ENCODE results near the gene LRRC4C. TPM values are rescaled to one million over a fixed set of nuclear protein-coding genes. Genes with fewer than 3 reads are reported as not detected.

The LRRC4C gene
- total RNA-seq, 1 donor from 2014 or later, result 1.2 TPM

DNA sequence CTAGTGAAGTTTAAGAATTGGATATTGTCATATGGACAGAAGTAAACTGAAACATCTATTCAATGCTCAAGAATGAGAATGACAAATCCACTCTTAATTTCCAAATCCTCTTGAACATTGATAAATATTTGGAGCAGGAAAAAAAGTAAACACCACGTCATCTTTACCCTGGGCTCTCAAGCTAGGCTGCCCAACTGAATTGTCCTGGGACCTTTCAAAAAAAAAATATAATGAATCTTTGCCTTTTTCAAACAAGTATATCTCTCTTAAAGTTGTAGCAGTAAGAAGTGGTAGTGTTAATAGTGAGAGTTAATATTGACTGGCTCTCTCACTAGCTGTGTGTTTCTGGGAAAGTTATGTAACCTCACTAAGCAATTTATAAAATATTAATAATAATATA lies 374.3 kb downstream of the LRRC4C start:
- no peak overlapping the region for H3K27ac Mint-ChIP-seq (ENCODE audit: unreplicated experiment)
- no peak overlapping the region for H3K4me3 Mint-ChIP-seq (ENCODE audit: unreplicated experiment)

DNA sequence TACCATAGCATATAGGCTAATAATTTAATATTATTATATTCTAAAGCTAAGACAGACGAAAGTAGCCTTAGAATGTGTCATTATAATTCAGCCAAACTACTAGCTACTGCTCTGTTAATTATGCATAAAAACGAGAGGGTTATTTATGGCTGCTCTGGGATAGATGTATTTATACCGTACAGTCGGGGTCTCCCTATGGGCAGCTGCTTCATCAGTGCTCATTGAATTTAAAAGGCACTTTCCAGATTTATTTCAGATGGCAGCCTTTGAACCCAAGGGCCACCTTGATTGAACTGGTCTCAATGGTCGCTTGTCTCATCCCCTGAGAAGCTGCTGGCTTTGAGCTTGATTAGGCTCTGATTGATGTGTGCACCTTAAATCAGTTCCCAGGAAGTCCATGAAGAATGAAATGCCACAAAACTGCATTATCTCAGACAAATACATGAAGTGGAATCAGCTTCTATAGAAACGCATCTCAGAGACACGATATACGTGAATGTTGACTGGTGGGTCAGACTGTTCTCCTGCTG lies 377.6 kb downstream of the LRRC4C start:
- no peak overlapping the region for H3K27ac Mint-ChIP-seq (ENCODE audit: unreplicated experiment)
- TF ChIP-seq, protein P1, sequence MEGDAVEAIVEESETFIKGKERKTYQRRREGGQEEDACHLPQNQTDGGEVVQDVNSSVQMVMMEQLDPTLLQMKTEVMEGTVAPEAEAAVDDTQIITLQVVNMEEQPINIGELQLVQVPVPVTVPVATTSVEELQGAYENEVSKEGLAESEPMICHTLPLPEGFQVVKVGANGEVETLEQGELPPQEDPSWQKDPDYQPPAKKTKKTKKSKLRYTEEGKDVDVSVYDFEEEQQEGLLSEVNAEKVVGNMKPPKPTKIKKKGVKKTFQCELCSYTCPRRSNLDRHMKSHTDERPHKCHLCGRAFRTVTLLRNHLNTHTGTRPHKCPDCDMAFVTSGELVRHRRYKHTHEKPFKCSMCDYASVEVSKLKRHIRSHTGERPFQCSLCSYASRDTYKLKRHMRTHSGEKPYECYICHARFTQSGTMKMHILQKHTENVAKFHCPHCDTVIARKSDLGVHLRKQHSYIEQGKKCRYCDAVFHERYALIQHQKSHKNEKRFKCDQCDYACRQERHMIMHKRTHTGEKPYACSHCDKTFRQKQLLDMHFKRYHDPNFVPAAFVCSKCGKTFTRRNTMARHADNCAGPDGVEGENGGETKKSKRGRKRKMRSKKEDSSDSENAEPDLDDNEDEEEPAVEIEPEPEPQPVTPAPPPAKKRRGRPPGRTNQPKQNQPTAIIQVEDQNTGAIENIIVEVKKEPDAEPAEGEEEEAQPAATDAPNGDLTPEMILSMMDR (IDR thresholded peaks at IDR 0.05; ENCODE audit: unreplicated experiment), result no peak
- H3K27me3 Mint-ChIP-seq (ENCODE audit: unreplicated experiment), result peaks cover 1% of the 10 kb centered on the region
- no peaks in the 10 kb centered on the region for H3K36me3 Mint-ChIP-seq (ENCODE audit: low read depth, unreplicated experiment)
- no peaks in the 10 kb centered on the region for H3K4me1 Mint-ChIP-seq (ENCODE audit: unreplicated experiment)
- H3K4me3 Mint-ChIP-seq (ENCODE audit: unreplicated experiment), result no peak overlapping the region
- DNase-seq (ENCODE audit: low spot score), result no peak
- H3K9me3 Mint-ChIP-seq (ENCODE audit: unreplicated experiment), result peaks cover 6% of the 10 kb centered on the region

More for the DNA sequence above, 374.3 kb downstream of the LRRC4C start:
- TF ChIP-seq, protein P1 (IDR thresholded peaks at IDR 0.05; ENCODE audit: unreplicated experiment), result no peak
- H3K9me3 Mint-ChIP-seq (ENCODE audit: unreplicated experiment), result no peaks in the 10 kb centered on the region
- DNase-seq (ENCODE audit: low spot score), result no peak
- H3K4me1 Mint-ChIP-seq (ENCODE audit: unreplicated experiment), result no peaks in the 10 kb centered on the region
- H3K36me3 Mint-ChIP-seq (ENCODE audit: low read depth, unreplicated experiment), result no peaks in the 10 kb centered on the region
- H3K27me3 Mint-ChIP-seq (ENCODE audit: unreplicated experiment), result peaks cover 1% of the 10 kb centered on the region

GRCh38 chr11:41074318-41074717 lies 385.1 kb downstream of the LRRC4C start:
- Mint-ChIP-seq H3K27me3 (ENCODE audit: unreplicated experiment) (no peaks in the 10 kb centered on the region), H3K9me3 (ENCODE audit: unreplicated experiment) (peaks cover 13% of the 10 kb centered on the region), H3K4me3 (ENCODE audit: unreplicated experiment) (no peak overlapping the region), H3K36me3 (ENCODE audit: low read depth, unreplicated experiment) (no peaks in the 10 kb centered on the region), H3K4me1 (ENCODE audit: unreplicated experiment) (no peaks in the 10 kb centered on the region), H3K27ac (ENCODE audit: unreplicated experiment) (no peak overlapping the region)
- TF ChIP-seq, protein P1 (IDR thresholded peaks at IDR 0.05; ENCODE audit: unreplicated experiment), result no peak
- no peak for DNase-seq (ENCODE audit: low spot score)

GRCh38 chr11:41065432-41065831 lies 394.0 kb downstream of the LRRC4C start:
- no peak overlapping the region for H3K4me3 Mint-ChIP-seq (ENCODE audit: unreplicated experiment)
- H3K4me1 Mint-ChIP-seq (ENCODE audit: unreplicated experiment), result no peaks in the 10 kb centered on the region
- peaks cover 2% of the 10 kb centered on the region for H3K27me3 Mint-ChIP-seq (ENCODE audit: unreplicated experiment)
- TF ChIP-seq, protein P1 (IDR thresholded peaks at IDR 0.05; ENCODE audit: unreplicated experiment), result no peak
- no peak for DNase-seq (ENCODE audit: low spot score)
- H3K27ac Mint-ChIP-seq (ENCODE audit: unreplicated experiment), result no peak overlapping the region
- no peaks in the 10 kb centered on the region for H3K36me3 Mint-ChIP-seq (ENCODE audit: low read depth, unreplicated experiment)
- H3K9me3 Mint-ChIP-seq (ENCODE audit: unreplicated experiment), result no peaks in the 10 kb centered on the region

GRCh38 chr11:41058138-41058537 lies 401.3 kb downstream of the LRRC4C start:
- peaks cover 3% of the 10 kb centered on the region for H3K27me3 Mint-ChIP-seq (ENCODE audit: unreplicated experiment)
- DNase-seq (ENCODE audit: low spot score), result no peak
- no peaks in the 10 kb centered on the region for H3K36me3 Mint-ChIP-seq (ENCODE audit: low read depth, unreplicated experiment)
- TF ChIP-seq, protein P1 (IDR thresholded peaks at IDR 0.05; ENCODE audit: unreplicated experiment), result no peak
- H3K4me1 Mint-ChIP-seq (ENCODE audit: unreplicated experiment), result no peaks in the 10 kb centered on the region
- no peaks in the 10 kb centered on the region for H3K9me3 Mint-ChIP-seq (ENCODE audit: unreplicated experiment)
- H3K27ac Mint-ChIP-seq (ENCODE audit: unreplicated experiment), result no peak overlapping the region
- no peak overlapping the region for H3K4me3 Mint-ChIP-seq (ENCODE audit: unreplicated experiment)
